GM10847 (cell line): ENCODE data around the gene TDRD12.

Source experiments
- POLR2A ChIP-seq: IDR thresholded peaks from 2 replicates; pipeline ENCODE4 v1.6.1; 2011; ENCODE audit not compliant: insufficient read length; ENCODE audit errors: extremely low read depth

Gene TDRD12

DNA sequence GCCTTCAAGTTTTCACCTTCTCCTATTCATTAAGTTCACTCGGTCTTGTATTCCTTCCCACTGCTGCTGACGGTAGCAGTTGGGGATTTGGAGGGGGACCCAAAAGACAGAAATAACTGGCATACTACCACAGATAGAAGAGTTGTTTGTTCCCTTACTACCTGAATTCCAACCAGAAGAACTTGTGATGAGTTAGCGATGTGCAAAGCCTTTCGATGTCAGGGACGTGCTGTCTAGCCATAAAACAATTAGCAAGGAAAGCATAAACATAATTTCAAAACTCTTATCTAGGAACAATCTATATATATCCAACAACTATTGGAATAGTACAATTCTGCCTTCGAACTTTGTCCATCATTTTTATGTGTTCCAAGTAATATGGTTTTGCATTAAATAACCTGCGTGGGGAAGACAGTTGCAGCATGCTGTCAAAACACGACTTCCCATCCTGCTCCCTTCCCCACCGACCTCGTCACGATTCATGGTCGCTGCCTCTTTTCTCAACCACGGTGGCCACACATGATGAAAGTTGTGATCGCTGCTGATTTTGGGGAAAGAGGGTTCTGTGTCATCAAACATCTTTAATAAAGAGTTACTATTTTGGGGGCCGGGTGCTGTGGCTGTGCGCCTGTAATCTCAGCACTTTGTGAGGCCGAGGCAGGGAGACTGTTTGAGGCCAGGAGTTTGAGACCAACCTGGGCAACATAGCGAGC is 153.8 kb downstream of the TDRD12 start:
- TF ChIP-seq POLR2A: no peak

DNA sequence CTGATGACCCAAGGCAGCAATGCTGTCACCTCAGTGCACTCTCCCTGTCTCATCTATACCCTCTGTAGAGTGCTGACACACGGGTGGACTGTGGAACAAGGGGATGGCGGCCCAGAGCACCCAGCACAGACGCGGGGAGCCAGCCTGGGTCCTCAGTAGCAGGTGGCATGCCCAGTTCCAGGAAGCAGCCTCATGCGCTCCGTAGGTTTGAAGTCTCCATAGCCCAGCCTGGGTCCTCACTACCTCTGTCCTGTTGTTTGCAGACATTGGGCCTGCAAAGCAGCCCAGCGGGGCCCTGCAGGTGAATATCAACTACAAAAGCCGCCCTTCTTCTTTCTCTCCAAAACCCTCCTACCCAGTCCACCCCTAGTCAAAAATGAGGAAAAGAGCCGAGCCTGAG is 155.0 kb downstream of the TDRD12 start:
- TF ChIP-seq POLR2A: no peak

DNA sequence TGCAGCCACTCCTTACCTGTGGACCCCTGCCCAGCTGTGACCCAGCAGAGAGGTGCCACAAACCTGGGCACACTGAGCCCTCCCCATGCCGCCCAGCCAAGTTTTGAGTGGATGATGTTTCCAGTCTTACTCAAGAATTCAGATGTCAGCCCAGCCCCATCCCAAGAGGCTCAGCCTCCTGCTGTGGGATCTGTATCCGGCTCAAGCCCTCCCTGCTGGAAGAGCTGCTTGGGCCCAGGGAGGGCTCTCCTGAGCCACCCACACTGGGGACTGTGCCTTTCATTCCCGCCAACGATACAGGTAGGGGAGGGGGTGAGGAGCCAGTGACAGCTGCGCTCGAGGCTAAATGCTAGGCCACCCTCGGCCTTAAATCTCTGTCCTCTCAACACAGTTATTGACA is 155.9 kb downstream of the TDRD12 start:
- TF ChIP-seq POLR2A: no peak

- no peak for TF ChIP-seq POLR2A
These were observed 156.8 kb downstream of the TDRD12 start for GRCh38 chr19:32876236-32876918.

GRCh38 chr19:32876919-32877285 is 157.3 kb downstream of the TDRD12 start:
- TF ChIP-seq POLR2A: no peak
